GM18909 (cell line): ENCODE measurements around the gene HSPA12A.

Source experiments
- ATAC-seq: cut with Tn5 transposase; IDR thresholded peaks from one replicate; pipeline ENCODE4 v1.9.1; 2021; ENCODE audit warnings: mild to moderate bottlenecking; ENCODE audit not compliant: unreplicated experiment, poor library complexity

Gene HSPA12A

GRCh38 chr10:116771959-116772585, 29.7 kb upstream of the HSPA12A start:
- ATAC-seq = no peak

- no peak for ATAC-seq
These were observed 29.0 kb upstream of the HSPA12A start for GRCh38 chr10:116771101-116771958.

GRCh38 chr10:116770281-116770680, 27.9 kb upstream of the HSPA12A start:
- ATAC-seq = no peak

- no peak for ATAC-seq
These were observed 27.4 kb upstream of the HSPA12A start for GRCh38 chr10:116769791-116770190.

GRCh38 chr10:116769368-116769767, 27.0 kb upstream of the HSPA12A start:
- ATAC-seq = no peak

- ATAC-seq = no peak
These were observed 26.4 kb upstream of the HSPA12A start for GRCh38 chr10:116768786-116769185.

GRCh38 chr10:116766837-116767634, 24.7 kb upstream of the HSPA12A start:
- ATAC-seq = no peak

- ATAC-seq = no peak
These were observed 24.0 kb upstream of the HSPA12A start for GRCh38 chr10:116766241-116766827.

GRCh38 chr10:116765648-116766081, 23.3 kb upstream of the HSPA12A start:
- no peak for ATAC-seq

- no peak for ATAC-seq
These were observed 22.6 kb upstream of the HSPA12A start for GRCh38 chr10:116764979-116765378.

GRCh38 chr10:116763440-116763839, 21.1 kb upstream of the HSPA12A start:
- ATAC-seq = no peak

GRCh38 chr10:116761883-116762282, 19.5 kb upstream of the HSPA12A start:
- no peak for ATAC-seq

GRCh38 chr10:116760919-116761318, 18.6 kb upstream of the HSPA12A start:
- ATAC-seq = no peak

- no peak for ATAC-seq
These were observed 14.9 kb upstream of the HSPA12A start for GRCh38 chr10:116757246-116757645.

GRCh38 chr10:116756277-116756676, 13.9 kb upstream of the HSPA12A start:
- no peak for ATAC-seq

- ATAC-seq = no peak
These were observed 11.4 kb upstream of the HSPA12A start for GRCh38 chr10:116753759-116754158.

- no peak for ATAC-seq
These were observed 10.8 kb upstream of the HSPA12A start for GRCh38 chr10:116752969-116753665.

- ATAC-seq = no peak
These were observed 10.2 kb upstream of the HSPA12A start for GRCh38 chr10:116752563-116752962.

- ATAC-seq = no peak
These were observed 6.1 kb upstream of the HSPA12A start for GRCh38 chr10:116748471-116748870.

- no peak for ATAC-seq
These were observed 5.7 kb upstream of the HSPA12A start for GRCh38 chr10:116748041-116748440.
